H1 (cell line): ENCODE data around the gene C17orf100.

Experiments
- POLR2A ChIP-seq, 2 experiments: IDR thresholded peaks; 1 replicate in 1 of 2; 2 replicates in 1 of 2; pipeline ENCODE4 v1.6.1; 2011; ENCODE audit warnings: low read depth in 2 of 2, low read length in 2 of 2, mild to moderate bottlenecking in 2 of 2; ENCODE audit errors: control extremely low read depth in 1 of 2
- POLR2AphosphoS5 ChIP-seq: IDR thresholded peaks from 2 replicates; pipeline ENCODE4 v1.6.1; 2011; ENCODE audit warnings: low read depth, low read length

DNA sequence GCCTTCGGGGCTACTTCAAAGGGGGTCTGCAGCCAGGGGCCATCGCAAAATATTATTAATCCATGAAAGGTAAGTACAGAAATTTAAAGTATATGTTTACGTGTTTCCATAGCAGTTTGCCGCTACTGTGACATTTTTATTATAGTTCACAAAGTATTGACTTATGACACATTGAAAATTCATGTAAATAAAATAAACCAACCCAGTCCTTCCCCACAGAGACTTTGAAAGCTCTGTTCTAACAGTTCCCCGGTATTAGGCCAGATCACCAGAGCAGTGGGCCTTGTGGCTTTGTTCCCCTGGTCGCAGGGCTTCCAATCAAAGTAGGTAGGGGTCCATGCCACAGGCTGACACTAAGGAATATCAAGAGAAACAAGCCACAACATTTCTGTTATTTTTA lies 24.9 kb upstream of the C17orf100 start:
- TF ChIP-seq POLR2A (IDR thresholded peaks at IDR 0.05; ENCODE audit: control extremely low read depth in 1 of 2, low read depth in 2 of 2, low read length in 2 of 2) (no peak), POLR2AphosphoS5 (no peak)
